Caco-2 (cell line): ENCODE data around the gene ARAP2. TPM values are rescaled to one million over a fixed set of nuclear protein-coding genes. Genes with fewer than 3 reads are reported as not detected.

ENCODE experiments used
- BruUV-seq: library from RNA; stranded (reverse); fragments of 400-500 nt; replicated peaks from 2 replicates; lab custom pipeline; 2021; lab: Mats Ljungman, UMichigan
- CTCF ChIA-PET: fragments of 300-600 bp; sonication (Branson Sonifier 250); formaldehyde crosslinking; loops from one replicate; lab custom pipeline; 2022; ENCODE audit warnings: antibody characterized with exemption; lab: Charles Lee
- POLR2A ChIA-PET: fragments of 300-600 bp; sonication (Branson Sonifier 250); formaldehyde crosslinking; loops from one replicate; lab custom pipeline; 2022; ENCODE audit warnings: antibody characterized with exemption; lab: Charles Lee
- DNase-seq, 2 experiments: peaks; one replicate each; pipeline versions ENCODE4 v3.0.0 to v3.0.0-alpha.2; 2020 to 2022
- H3K27me3 ChIP-seq: replicated peaks from 2 replicates; pipeline ENCODE4 v1.6.0; 2011; ENCODE audit warnings: low read length; ENCODE audit not compliant: control insufficient read depth, insufficient read depth
- H3K36me3 ChIP-seq: 2 replicates; pipeline ENCODE4 v1.5.1; 2011; ENCODE audit warnings: low read length; ENCODE audit not compliant: control insufficient read depth, insufficient read depth
- H3K4me1 ChIP-seq: fragments of 250-450 bp; sonication (Bioruptor Pico); 2 replicates; pipeline ENCODE4 v1.5.1; 2020; ENCODE audit warnings: mild to moderate bottlenecking
- H3K4me3 ChIP-seq: 2 replicates; pipeline ENCODE4 v1.5.1; 2011; ENCODE audit warnings: low read depth, mild to moderate bottlenecking, control low read depth, low read length
- H3K9me3 ChIP-seq: fragments of 250-450 bp; sonication (Bioruptor Pico); 2 replicates; pipeline ENCODE4 v1.5.1; 2020; ENCODE audit warnings: mild to moderate bottlenecking, moderate library complexity
- H3K27ac Mint-ChIP-seq: one replicate; pipeline ENCODE4 v1.8.0; 2022; ENCODE audit warnings: mixed read lengths; ENCODE audit not compliant: unreplicated experiment
- H3K27me3 Mint-ChIP-seq: one replicate; pipeline ENCODE4 v1.8.0; 2022; ENCODE audit warnings: mixed read lengths; ENCODE audit not compliant: insufficient read depth, unreplicated experiment
- H3K36me3 Mint-ChIP-seq: one replicate; pipeline ENCODE4 v1.8.0; 2022; ENCODE audit warnings: mild to moderate bottlenecking, mixed read lengths; ENCODE audit not compliant: insufficient read depth, unreplicated experiment
- H3K4me1 Mint-ChIP-seq: one replicate; pipeline ENCODE4 v1.8.0; 2022; ENCODE audit warnings: low read depth, mixed read lengths; ENCODE audit not compliant: unreplicated experiment
- H3K4me3 Mint-ChIP-seq: one replicate; pipeline ENCODE4 v1.8.0; 2022; ENCODE audit warnings: mild to moderate bottlenecking, moderate library complexity, mixed read lengths; ENCODE audit not compliant: unreplicated experiment
- H3K9me3 Mint-ChIP-seq: one replicate; pipeline ENCODE4 v1.8.0; 2022; ENCODE audit warnings: mixed read lengths; ENCODE audit not compliant: unreplicated experiment
- intact Hi-C: fragments of 100-400 bp; cut with micrococcal nuclease; formaldehyde crosslinking; loops from one replicate; pipeline ENCODE4 v1.10.0; 2022; ENCODE audit not compliant: unreplicated experiment
- total RNA-seq: library from RNA; stranded (reverse); gene quantifications from 2 replicates; pipeline ENCODE4 v1.2.3, GENCODE V29; 2022
- TF ChIP-seq, protein P1 (sequence below), 2 experiments: fragments of 200-600 bp in 1 of 2; IDR thresholded peaks; 1 replicate in 1 of 2; 2 replicates in 1 of 2; pipeline versions ENCODE4 v1.5.1 to v1.8.0; 2011 to 2022; ENCODE audit warnings: antibody characterized with exemption in 1 of 2, control low read depth in 1 of 2, inconsistent platforms in 1 of 2, low read depth in 1 of 2, low read length in 1 of 2, mild to moderate bottlenecking in 1 of 2, moderate library complexity in 1 of 2; ENCODE audit not compliant: insufficient read depth in 1 of 2, severe bottlenecking in 1 of 2, unreplicated experiment in 1 of 2

The ARAP2 gene
- total RNA-seq, 1 experiment from 2014 or later = 3.9 TPM

DNA sequence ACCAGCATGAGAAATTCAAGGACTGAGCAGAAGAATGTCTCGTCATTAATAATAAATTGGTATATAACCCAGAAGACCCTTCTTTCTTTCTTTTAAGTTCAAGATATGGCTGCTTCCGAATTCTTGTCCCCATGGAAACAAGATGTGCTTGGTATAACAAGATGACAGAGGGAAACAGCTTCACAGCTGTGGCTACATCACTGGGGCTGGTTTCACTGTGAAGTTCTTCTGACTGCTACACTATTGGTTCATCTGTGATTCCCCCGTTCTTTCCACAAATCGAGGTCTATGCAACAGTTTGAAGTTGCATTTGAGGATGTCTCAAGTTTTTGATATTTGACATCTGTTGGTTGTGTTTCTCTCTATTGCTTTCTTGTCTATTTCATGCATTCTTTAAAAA lies 24.8 kb upstream of the ARAP2 start:
- H3K27me3 Mint-ChIP-seq = peaks cover 5% of the 10 kb centered on the region

DNA sequence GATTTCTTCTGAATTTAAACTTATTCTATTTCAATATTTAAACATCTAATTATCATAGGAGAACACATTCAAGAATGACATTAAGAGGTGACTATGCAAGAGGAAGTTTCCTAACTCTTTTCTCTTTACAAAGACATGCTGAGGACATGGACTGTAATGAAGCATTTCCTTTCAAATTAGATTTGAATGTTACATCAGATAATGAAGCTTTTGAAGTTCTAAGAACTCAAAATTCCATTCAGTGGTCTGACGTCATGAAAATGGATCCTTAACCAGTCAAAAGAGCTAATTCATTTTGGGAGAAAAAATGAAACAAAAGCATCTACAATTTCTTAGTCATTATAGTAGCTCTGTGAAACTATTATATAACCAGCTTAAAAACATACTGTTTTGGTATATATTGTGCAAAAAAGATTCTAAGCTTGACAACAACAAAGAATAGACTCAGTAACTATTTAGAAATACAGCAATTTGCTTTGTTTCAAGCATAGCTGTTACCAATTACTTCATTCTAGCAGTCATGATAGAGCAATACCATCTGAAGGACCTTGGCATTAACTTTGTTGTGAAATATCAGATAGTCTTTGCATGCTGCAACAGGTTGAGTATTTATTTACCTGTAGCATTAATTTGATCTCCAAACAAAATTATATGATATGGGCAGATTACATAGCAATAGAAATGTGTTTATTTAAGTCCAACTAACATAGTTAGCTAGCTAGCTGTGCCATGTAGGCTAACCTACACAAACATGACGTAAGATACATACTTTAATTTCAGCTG lies 23.4 kb upstream of the ARAP2 start:
- Histone ChIP-seq H3K27me3 (no peaks in the 10 kb centered on the region), H3K9me3 (no peaks in the 10 kb centered on the region), H3K4me3 (no peak overlapping the region), H3K4me1 (no peaks in the 10 kb centered on the region), H3K36me3 (no peaks in the 10 kb centered on the region)
- H3K27ac Mint-ChIP-seq = no peak overlapping the region
- BruUV-seq = no TSS peak
- H3K4me3 Mint-ChIP-seq = no peak overlapping the region
- intact Hi-C loops = no loop called here
- CTCF ChIA-PET = no interaction called here
- no peak for DNase-seq
- no peaks in the 10 kb centered on the region for H3K9me3 Mint-ChIP-seq
- no peaks in the 10 kb centered on the region for H3K4me1 Mint-ChIP-seq
- POLR2A ChIA-PET = no interaction called here
- H3K36me3 Mint-ChIP-seq = no peaks in the 10 kb centered on the region
- peaks cover 5% of the 10 kb centered on the region for H3K27me3 Mint-ChIP-seq
- TF ChIP-seq, protein P1, sequence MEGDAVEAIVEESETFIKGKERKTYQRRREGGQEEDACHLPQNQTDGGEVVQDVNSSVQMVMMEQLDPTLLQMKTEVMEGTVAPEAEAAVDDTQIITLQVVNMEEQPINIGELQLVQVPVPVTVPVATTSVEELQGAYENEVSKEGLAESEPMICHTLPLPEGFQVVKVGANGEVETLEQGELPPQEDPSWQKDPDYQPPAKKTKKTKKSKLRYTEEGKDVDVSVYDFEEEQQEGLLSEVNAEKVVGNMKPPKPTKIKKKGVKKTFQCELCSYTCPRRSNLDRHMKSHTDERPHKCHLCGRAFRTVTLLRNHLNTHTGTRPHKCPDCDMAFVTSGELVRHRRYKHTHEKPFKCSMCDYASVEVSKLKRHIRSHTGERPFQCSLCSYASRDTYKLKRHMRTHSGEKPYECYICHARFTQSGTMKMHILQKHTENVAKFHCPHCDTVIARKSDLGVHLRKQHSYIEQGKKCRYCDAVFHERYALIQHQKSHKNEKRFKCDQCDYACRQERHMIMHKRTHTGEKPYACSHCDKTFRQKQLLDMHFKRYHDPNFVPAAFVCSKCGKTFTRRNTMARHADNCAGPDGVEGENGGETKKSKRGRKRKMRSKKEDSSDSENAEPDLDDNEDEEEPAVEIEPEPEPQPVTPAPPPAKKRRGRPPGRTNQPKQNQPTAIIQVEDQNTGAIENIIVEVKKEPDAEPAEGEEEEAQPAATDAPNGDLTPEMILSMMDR (IDR thresholded peaks at IDR 0.05; ENCODE audit: insufficient read depth in 1 of 2, low read depth in 1 of 2, low read length in 1 of 2, severe bottlenecking in 1 of 2, unreplicated experiment in 1 of 2) = no peak

More for the DNA sequence above, 24.8 kb upstream of the ARAP2 start:
- H3K4me3 Mint-ChIP-seq = no peak overlapping the region
- Histone ChIP-seq H3K4me1 (no peaks in the 10 kb centered on the region), H3K27me3 (no peaks in the 10 kb centered on the region), H3K9me3 (no peaks in the 10 kb centered on the region), H3K4me3 (no peak overlapping the region), H3K36me3 (no peaks in the 10 kb centered on the region)
- intact Hi-C loops = no loop called here
- no peaks in the 10 kb centered on the region for H3K9me3 Mint-ChIP-seq
- ChIA-PET CTCF (no interaction called here), POLR2A (no interaction called here)
- no peaks in the 10 kb centered on the region for H3K36me3 Mint-ChIP-seq
- no TSS peak for BruUV-seq
- H3K27ac Mint-ChIP-seq = no peak overlapping the region
- no peaks in the 10 kb centered on the region for H3K4me1 Mint-ChIP-seq
- no peak for DNase-seq
- TF ChIP-seq, protein P1 (IDR thresholded peaks at IDR 0.05; ENCODE audit: insufficient read depth in 1 of 2, low read depth in 1 of 2, low read length in 1 of 2, severe bottlenecking in 1 of 2, unreplicated experiment in 1 of 2) = no peak

DNA sequence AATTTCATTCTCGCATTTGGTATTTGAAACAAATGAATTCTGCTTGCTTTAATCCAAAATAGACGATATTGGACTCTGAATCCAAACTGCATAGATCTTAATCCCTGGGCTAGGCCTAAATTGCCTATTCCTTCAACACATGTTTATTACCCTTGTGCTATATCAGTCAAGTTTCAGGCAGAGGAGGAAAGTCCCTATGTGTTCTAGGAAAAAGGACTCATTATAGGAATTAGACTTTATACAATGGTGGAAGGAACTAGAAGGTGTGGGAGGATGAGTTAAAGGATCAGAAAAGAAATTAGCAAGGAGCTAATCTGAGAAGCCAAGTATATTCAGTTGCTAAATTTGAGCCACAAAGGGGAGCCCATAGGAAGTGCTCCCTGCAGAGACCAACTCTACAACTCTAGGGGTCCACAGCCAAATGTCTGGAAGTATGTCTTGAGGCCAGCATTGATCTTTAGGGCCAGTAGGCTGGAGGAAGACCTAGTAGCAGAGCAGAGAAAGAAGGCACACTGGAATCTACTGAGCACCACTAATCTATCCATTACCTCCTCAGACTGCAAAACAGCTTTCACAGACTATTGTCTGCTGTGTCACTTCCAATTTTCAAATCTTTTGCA lies 20.0 kb upstream of the ARAP2 start:
- Mint-ChIP-seq H3K4me1 (no peaks in the 10 kb centered on the region), H3K27me3 (peaks cover 5% of the 10 kb centered on the region), H3K9me3 (no peaks in the 10 kb centered on the region), H3K4me3 (no peak overlapping the region), H3K36me3 (no peaks in the 10 kb centered on the region), H3K27ac (no peak overlapping the region)
- no TSS peak for BruUV-seq
- CTCF ChIA-PET = no interaction called here
- intact Hi-C loops = no loop called here
- Histone ChIP-seq H3K4me1 (no peaks in the 10 kb centered on the region), H3K27me3 (no peaks in the 10 kb centered on the region), H3K9me3 (no peaks in the 10 kb centered on the region), H3K4me3 (no peak overlapping the region), H3K36me3 (no peaks in the 10 kb centered on the region)
- no peak for DNase-seq
- TF ChIP-seq, protein P1 (IDR thresholded peaks at IDR 0.05; ENCODE audit: insufficient read depth in 1 of 2, low read depth in 1 of 2, low read length in 1 of 2, severe bottlenecking in 1 of 2, unreplicated experiment in 1 of 2) = no peak
- POLR2A ChIA-PET = no interaction called here
